Progenitor cell of endocrine pancreas (in vitro differentiated cells): ENCODE results near the gene DIMT1. TPM values are rescaled to one million over a fixed set of nuclear protein-coding genes. Genes with fewer than 3 reads are reported as not detected.

ENCODE experiments used
- DNase-seq: peaks from one replicate; pipeline ENCODE4 v3.0.0; 2021; ENCODE audit warnings: low spot score; ENCODE audit not compliant: unreplicated experiment
- H3K27ac Mint-ChIP-seq: 2 replicates; pipeline ENCODE4 v1.8.0; 2021; ENCODE audit warnings: mild to moderate bottlenecking, moderate library complexity, mixed read lengths
- H3K27me3 Mint-ChIP-seq: 2 replicates; pipeline ENCODE4 v1.8.0; 2021; ENCODE audit warnings: mixed read lengths
- H3K36me3 Mint-ChIP-seq: 2 replicates; pipeline ENCODE4 v1.8.0; 2022; ENCODE audit warnings: mixed read lengths; ENCODE audit not compliant: insufficient read depth
- H3K4me1 Mint-ChIP-seq: 2 replicates; pipeline ENCODE4 v1.8.0; 2021; ENCODE audit warnings: low read depth, mixed read lengths
- H3K4me3 Mint-ChIP-seq: 2 replicates; pipeline ENCODE4 v1.8.0; 2021; ENCODE audit warnings: low read depth, mild to moderate bottlenecking, moderate library complexity, mixed read lengths
- H3K9me3 Mint-ChIP-seq: 2 replicates; pipeline ENCODE4 v1.8.0; 2021; ENCODE audit warnings: low read depth, mixed read lengths
- total RNA-seq: library from RNA; stranded (reverse); gene quantifications from 2 replicates; pipeline ENCODE4 v1.2.1, GENCODE V29; 2021
- TF ChIP-seq, protein P1 (sequence below): fragments of 200-600 bp; sonication (generic); IDR thresholded peaks from one replicate; pipeline ENCODE4 v1.5.0; 2021; ENCODE audit warnings: antibody characterized with exemption, mild to moderate bottlenecking; ENCODE audit not compliant: unreplicated experiment

The DIMT1 gene
- total RNA-seq, 1 donor from 2014 or later = 18.6 TPM

DNA sequence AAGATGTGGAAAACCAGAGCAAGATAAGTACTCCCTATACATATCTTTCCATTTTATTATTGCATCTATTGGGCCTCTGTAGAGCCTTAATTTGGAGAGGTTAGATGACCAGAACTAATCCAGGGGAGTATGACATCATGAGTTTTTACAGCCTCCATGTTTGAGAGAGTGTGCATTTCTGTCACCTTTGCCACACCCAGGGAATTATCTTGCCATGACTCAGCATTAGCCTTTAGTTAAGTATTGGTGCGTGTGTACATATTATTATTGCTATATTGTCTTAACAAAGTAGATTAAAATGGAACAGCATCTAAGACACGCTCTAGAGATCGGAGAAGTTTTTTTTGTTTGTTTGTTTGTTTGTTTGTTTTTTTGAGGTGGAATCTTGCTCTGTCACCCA lies 27.6 kb downstream of the DIMT1 start:
- no peaks in the 10 kb centered on the region for H3K4me1 Mint-ChIP-seq
- no peak overlapping the region for H3K27ac Mint-ChIP-seq
- no peaks in the 10 kb centered on the region for H3K27me3 Mint-ChIP-seq
- TF ChIP-seq, protein P1, sequence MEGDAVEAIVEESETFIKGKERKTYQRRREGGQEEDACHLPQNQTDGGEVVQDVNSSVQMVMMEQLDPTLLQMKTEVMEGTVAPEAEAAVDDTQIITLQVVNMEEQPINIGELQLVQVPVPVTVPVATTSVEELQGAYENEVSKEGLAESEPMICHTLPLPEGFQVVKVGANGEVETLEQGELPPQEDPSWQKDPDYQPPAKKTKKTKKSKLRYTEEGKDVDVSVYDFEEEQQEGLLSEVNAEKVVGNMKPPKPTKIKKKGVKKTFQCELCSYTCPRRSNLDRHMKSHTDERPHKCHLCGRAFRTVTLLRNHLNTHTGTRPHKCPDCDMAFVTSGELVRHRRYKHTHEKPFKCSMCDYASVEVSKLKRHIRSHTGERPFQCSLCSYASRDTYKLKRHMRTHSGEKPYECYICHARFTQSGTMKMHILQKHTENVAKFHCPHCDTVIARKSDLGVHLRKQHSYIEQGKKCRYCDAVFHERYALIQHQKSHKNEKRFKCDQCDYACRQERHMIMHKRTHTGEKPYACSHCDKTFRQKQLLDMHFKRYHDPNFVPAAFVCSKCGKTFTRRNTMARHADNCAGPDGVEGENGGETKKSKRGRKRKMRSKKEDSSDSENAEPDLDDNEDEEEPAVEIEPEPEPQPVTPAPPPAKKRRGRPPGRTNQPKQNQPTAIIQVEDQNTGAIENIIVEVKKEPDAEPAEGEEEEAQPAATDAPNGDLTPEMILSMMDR = no peak
- no peak for DNase-seq
- H3K4me3 Mint-ChIP-seq = no peak overlapping the region
- H3K9me3 Mint-ChIP-seq = no peaks in the 10 kb centered on the region
- H3K36me3 Mint-ChIP-seq = peaks cover 25% of the 10 kb centered on the region

DNA sequence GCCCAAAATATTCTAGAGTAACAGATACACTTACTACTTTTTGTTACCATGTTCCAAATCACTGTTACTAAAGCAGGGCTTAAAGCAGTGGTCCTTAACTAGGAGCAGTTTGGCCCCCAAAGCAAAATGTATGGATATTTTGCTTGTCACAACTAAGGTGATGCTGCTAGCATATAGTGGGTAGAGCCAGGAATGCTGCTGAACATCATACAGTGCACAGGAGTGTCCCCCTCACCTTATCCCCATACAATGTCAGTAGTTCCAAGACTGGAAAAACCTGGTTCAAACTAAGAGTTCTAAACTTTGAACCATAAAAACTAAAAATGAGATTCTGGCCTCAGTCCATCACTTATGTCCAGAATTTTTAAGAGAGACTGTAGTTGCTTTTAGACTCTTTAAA lies 28.1 kb downstream of the DIMT1 start:
- no peaks in the 10 kb centered on the region for H3K4me1 Mint-ChIP-seq
- peaks cover 23% of the 10 kb centered on the region for H3K36me3 Mint-ChIP-seq
- no peak overlapping the region for H3K27ac Mint-ChIP-seq
- TF ChIP-seq, protein P1 = no peak
- H3K9me3 Mint-ChIP-seq = no peaks in the 10 kb centered on the region
- no peaks in the 10 kb centered on the region for H3K27me3 Mint-ChIP-seq
- no peak overlapping the region for H3K4me3 Mint-ChIP-seq
- DNase-seq = no peak

DNA sequence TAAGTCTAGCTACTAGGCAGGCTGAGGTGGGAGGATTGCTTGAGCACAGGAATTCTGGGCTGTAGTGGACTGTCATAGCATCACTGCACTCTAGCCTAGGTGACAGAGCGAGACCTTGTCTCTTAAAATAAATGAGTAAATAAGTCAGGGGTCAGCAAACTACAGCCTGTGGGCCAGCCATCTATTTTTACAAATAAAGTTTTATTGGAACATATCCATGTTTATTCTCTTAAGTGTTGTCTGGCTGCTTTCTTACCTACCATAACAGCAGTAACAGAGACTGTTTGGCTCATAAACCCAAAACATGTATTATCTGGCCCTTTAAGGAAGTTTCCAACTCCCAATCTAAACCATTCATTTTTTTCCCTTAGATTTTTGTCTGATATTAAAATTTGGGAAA lies 29.6 kb downstream of the DIMT1 start:
- Mint-ChIP-seq H3K36me3 (peaks cover 18% of the 10 kb centered on the region), H3K27me3 (no peaks in the 10 kb centered on the region), H3K27ac (no peak overlapping the region), H3K4me3 (no peak overlapping the region), H3K9me3 (no peaks in the 10 kb centered on the region), H3K4me1 (no peaks in the 10 kb centered on the region)
- DNase-seq = no peak
- TF ChIP-seq, protein P1 = no peak

DNA sequence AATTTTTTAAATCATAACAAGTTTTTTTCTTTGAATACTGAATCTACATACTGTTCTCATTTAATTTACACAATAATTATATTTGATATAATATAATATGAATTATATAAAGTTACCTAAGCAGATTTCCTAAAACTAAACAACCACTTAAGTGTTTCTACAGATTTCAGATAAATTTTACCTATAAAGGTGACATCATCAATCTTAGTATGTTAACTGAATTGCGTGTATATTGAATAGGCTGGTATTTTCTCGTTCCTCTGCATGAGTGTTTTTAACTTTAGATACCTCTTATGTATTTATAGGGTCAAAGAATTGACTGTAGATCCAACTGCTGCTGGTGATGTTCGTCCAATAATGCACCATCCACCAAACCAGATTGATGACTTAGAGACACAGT lies 30.3 kb downstream of the DIMT1 start:
- Mint-ChIP-seq H3K27me3 (no peaks in the 10 kb centered on the region), H3K9me3 (no peaks in the 10 kb centered on the region), H3K4me3 (no peak overlapping the region), H3K36me3 (peaks cover 18% of the 10 kb centered on the region), H3K27ac (no peak overlapping the region), H3K4me1 (no peaks in the 10 kb centered on the region)
- TF ChIP-seq, protein P1 = no peak
- DNase-seq = no peak

DNA sequence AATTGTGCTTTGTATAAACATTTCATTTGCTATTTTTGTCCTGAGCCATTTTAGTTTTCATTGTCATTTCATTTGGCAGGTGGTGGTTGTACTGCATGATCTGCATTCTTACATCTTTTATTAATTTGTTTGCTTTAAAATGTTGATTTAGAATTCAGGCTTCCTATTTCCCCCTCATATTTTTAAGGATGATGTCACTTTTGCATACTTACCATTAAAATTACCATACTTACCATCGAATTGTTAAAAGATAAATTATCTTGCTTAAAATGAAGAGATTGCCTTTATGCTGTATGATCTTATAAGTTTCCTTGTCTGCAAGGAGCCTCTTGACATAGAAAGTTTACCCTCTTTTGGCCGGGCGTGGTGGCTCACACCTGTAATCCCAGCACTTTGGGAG lies 31.1 kb downstream of the DIMT1 start:
- no peak overlapping the region for H3K27ac Mint-ChIP-seq
- TF ChIP-seq, protein P1 = no peak
- H3K27me3 Mint-ChIP-seq = no peaks in the 10 kb centered on the region
- H3K4me1 Mint-ChIP-seq = no peaks in the 10 kb centered on the region
- DNase-seq = no peak
- H3K36me3 Mint-ChIP-seq = peaks cover 15% of the 10 kb centered on the region
- H3K9me3 Mint-ChIP-seq = no peaks in the 10 kb centered on the region
- H3K4me3 Mint-ChIP-seq = no peak overlapping the region
